GM21825 (cell line): ENCODE data around the gene SAP130.
A peak's percentile ranks its signal among the peaks of the same experiment; 100 is the strongest.

ENCODE experiments used
- ATAC-seq: cut with Tn5 transposase; IDR thresholded peaks from one replicate; pipeline ENCODE4 v1.9.1; 2021; ENCODE audit warnings: mild to moderate bottlenecking, moderate library complexity; ENCODE audit not compliant: unreplicated experiment

Gene SAP130

DNA sequence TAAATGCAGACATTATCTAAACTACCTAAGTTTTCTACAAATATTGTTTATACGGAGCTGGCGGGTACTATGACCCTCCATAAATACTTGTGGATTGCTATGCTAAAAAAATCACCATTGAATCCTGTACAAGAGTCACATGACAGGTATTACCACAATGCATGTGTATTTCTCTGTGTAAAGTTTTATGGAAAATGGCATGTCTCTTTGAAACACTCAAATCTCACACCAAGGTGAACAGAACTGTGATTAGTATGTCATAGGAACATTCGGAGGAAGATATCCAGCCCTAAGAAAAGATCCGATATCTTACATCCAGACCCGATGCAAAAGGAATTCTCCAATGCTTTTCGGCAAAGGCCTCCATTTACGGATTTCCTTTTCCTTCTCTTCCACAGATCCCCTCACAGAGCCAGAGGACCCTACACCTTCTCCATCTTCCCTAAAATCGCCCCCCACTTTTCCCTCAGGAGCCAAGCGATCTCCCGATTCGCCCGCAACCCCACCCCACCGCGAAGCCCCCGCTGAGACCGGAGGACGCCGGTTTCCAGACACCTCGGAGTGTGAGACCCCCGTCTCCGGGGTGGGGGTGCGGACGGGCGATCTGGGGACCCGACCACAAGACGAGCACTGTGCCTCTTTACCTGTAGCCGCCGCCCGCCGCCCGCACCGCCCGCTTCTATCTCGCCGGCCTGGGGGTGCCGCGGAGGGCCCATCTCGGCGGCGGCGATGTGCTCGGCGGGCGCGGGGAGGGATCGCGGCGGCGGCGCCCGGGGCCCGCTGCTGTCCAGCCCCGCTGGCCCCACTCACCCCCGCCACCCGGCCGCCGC lies 1.2 kb downstream of the SAP130 start:
- peak; percentile 0 for ATAC-seq

- ATAC-seq = no peak
These were observed 3.0 kb downstream of the SAP130 start for GRCh38 chr2:128024816-128025215.

DNA sequence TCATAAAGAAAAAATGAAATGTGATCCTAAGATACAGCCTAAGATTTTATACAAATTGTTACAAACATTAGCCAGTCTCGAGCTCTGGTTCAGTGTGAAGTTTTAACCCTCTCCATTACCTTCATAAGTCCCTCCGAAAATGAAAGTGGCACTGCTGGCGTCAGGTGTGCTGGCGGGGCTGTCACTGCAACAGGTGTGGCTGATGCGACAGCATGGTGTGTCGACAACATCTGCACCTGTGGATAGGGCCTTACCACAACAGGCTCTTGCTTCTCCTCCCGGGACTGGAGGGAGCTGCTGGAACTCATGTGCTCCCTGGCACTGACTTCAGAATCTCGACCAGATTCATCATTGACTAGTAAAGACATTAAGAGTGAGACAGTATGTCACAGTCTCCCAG lies 10.3 kb downstream of the SAP130 start:
- no peak for ATAC-seq

- no peak for ATAC-seq
These were observed 11.2 kb downstream of the SAP130 start for GRCh38 chr2:128016620-128017019.

DNA sequence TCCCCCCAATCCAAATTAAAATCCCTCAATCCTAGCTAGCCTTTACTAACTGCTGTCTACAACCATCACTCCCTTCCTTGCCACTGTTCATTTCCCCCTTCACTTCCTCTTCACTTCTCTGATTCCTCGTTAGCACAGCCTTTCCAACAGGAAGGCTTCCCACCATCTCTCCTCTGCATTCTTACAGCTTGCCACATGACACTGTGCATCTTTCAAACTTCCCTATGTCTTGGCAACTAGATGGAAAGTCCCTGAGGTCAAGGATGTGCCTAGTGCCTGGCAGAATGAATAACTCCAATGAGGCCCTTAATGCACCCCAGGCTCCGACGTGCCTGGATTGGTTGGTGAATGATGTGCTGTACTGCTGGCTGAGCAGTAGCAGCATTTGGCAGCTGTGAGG lies 15.2 kb downstream of the SAP130 start:
- ATAC-seq = no peak

DNA sequence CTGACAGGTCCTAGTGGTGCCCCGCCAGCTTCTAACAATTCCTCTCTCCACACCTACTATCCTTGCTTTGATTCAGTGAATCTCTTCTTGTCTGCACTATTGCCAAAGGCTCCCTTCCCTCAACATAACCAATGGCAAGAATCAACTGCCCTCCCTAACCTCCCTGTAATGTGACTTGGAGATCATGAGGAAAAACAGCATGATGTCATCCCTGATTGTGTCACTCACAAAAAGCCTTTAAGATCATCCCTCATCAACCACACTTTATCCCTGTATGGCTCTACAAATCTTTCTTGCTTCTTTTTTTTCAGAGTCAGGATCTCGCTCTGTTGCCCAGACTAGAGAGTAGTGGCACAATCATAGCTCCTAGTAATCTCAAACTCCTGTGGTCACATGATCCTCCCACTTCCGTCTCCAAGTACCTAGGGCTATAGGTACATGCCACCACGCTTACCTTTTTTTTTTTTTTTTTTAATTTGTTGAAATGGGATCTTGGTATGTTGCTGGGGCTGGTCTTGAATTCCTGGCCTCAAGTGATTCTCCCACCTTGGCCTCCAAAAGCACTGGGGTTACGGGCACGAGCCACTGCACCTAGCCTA lies 19.7 kb downstream of the SAP130 start:
- no peak for ATAC-seq

DNA sequence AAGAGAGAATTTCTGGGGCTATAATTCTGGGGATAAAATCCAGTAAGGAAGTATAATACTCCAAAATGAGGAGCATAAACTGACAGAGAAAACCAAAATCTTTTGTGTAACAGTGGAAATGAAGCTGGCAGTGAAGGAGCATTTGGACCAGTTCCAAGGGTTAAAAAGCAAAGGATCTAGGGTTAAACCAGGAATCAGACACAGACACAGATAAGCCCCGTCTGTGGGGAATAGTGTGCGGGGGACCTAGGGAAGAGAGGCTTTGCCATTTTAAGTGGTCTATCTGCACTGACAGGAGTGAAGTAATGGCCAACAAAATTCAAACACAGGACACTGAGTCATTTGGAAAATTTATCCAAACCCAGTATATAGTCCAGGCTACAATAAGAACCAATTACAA lies 23.4 kb downstream of the SAP130 start:
- ATAC-seq = no peak

- ATAC-seq = no peak
These were observed 24.4 kb downstream of the SAP130 start for GRCh38 chr2:128003463-128003862.

- no peak for ATAC-seq
These were observed 31.7 kb downstream of the SAP130 start for GRCh38 chr2:127996160-127996559.

GRCh38 chr2:127995725-127996124 lies 32.1 kb downstream of the SAP130 start:
- ATAC-seq = no peak

- ATAC-seq = no peak
These were observed 34.2 kb downstream of the SAP130 start for GRCh38 chr2:127993659-127994058.

- no peak for ATAC-seq
These were observed 36.1 kb downstream of the SAP130 start for GRCh38 chr2:127991742-127992141.

DNA sequence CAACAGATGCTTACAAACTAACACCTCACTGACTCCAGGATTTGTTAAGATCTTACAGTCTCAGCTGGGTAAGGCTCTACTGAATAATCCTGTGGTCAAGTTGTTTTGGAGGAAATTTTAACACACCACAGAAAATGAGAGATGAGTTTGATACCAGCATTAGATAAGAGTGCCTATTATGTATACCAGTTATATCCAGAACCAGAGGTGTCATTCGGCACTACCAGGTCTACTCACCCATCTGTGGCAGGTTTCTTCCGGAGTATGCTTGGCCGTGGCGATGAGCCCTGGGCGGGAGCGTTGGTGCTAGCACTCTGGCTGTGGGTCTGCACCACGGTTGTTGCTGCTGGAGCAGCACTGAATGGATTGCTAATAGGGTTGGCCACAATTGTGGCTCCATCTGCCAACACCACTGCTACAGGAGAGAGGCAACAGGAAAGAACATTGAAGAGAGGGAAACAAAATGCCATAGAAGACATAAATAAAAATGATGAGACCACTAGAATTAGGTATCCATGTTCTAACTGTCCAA lies 41.2 kb downstream of the SAP130 start:
- ATAC-seq = no peak

- ATAC-seq = no peak
These were observed 42.1 kb downstream of the SAP130 start for GRCh38 chr2:127985735-127986134.

GRCh38 chr2:127985026-127985734 lies 42.7 kb downstream of the SAP130 start:
- ATAC-seq = no peak

DNA sequence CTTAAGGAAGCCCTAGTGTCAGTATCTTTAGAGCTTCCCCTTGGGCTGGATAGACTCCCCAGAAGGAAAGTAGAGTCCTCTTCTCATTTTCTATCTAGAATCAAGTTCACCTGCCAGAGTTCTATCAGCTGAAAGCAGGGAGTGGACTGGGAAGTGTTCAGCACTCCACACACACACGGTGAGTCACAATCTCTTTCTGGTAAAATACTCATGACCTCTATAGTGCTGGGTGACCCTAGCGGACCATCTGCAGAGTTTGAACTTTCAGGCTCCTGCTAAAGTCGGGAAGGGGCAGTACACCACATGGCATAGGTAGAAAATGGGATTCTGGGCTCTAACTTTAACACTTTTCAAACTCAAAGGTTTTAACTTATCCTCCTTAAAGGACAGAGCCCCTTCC lies 43.3 kb downstream of the SAP130 start:
- no peak for ATAC-seq

GRCh38 chr2:127969446-127969845 lies 58.4 kb downstream of the SAP130 start:
- no peak for ATAC-seq

GRCh38 chr2:127968610-127969339 lies 59.1 kb downstream of the SAP130 start:
- ATAC-seq = no peak

DNA sequence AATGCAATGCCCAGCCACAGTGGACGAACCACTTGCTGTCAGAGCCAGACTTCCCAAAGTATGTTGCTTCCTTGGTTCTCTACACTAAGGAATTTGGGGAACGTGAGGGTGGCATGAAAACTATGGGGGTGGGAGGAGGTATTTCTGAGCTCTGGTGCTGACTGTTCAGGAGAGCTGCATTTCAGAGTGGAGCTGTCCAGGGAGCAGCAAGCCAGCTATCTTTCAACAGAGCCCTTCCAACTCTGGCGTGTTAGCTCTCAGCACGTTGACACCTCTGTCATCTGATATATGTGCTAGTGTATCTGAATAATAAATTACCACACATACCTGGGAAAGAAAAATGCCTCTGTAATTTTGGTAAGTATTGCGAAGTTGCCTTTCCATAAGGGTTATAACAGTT lies 66.1 kb downstream of the SAP130 start:
- ATAC-seq = no peak

- no peak for ATAC-seq
These were observed 70.6 kb downstream of the SAP130 start for GRCh38 chr2:127957240-127957639.

GRCh38 chr2:127954857-127955256 lies 73.0 kb downstream of the SAP130 start:
- ATAC-seq = no peak
